GM23338 (cell line): ENCODE data around the gene ARL6IP1. TPM values are rescaled to one million over a fixed set of nuclear protein-coding genes. Genes with fewer than 3 reads are reported as not detected.

Experiments
- ATAC-seq: fragments of 200-7000 bp; cut with Tn5 transposase; 3 replicates; pipeline ENCODE4 v1.9.1; 2020
- DNase-seq: peaks from one replicate; pipeline ENCODE4 v3.0.0-alpha.2; 2015; ENCODE audit warnings: low spot score
- H2AFZ ChIP-seq: fragments of 200-600 bp; sonication (generic); 2 replicates; pipeline ENCODE4 v1.8.0; 2016; ENCODE audit warnings: antibody characterized with exemption, mild to moderate bottlenecking, moderate library complexity
- H3F3A ChIP-seq: fragments of 200-600 bp; sonication (generic); replicated peaks from 2 replicates; pipeline ENCODE4 v1.8.0; 2017; ENCODE audit warnings: antibody characterized with exemption, mixed run types, low read depth
- H3K27ac ChIP-seq: fragments of 200-600 bp; sonication (generic); 2 replicates; pipeline ENCODE4 v1.6.1; 2016; ENCODE audit warnings: low read depth
- H3K27me3 ChIP-seq: fragments of 200-600 bp; sonication (generic); 2 replicates; pipeline ENCODE4 v1.8.0; 2016; ENCODE audit warnings: mild to moderate bottlenecking, mixed run types, moderate library complexity; ENCODE audit not compliant: insufficient read depth
- H3K36me3 ChIP-seq: fragments of 200-600 bp; sonication (generic); 2 replicates; pipeline ENCODE4 v1.8.0; 2016; ENCODE audit warnings: mild to moderate bottlenecking; ENCODE audit not compliant: insufficient read depth
- H3K4me1 ChIP-seq: fragments of 200-600 bp; sonication (generic); 2 replicates; pipeline ENCODE4 v1.8.0; 2016; ENCODE audit warnings: mild to moderate bottlenecking, moderate library complexity; ENCODE audit not compliant: insufficient read depth
- H3K4me2 ChIP-seq: fragments of 200-600 bp; sonication (generic); 2 replicates; pipeline ENCODE4 v1.7.1; 2017; ENCODE audit warnings: mixed run types
- H3K4me3 ChIP-seq: fragments of 200-600 bp; sonication (generic); 2 replicates; pipeline ENCODE4 v1.6.1; 2016; ENCODE audit warnings: mixed run types
- H3K79me2 ChIP-seq: fragments of 200-600 bp; sonication (generic); replicated peaks from 2 replicates; pipeline ENCODE4 v1.8.0; 2017; ENCODE audit warnings: mild to moderate bottlenecking; ENCODE audit not compliant: insufficient read depth
- H3K9me2 ChIP-seq: fragments of 200-600 bp; sonication (generic); 2 replicates; pipeline ENCODE4 v1.8.0; 2017; ENCODE audit not compliant: insufficient read depth
- H4K20me1 ChIP-seq: fragments of 200-600 bp; sonication (generic); replicated peaks from 2 replicates; pipeline ENCODE4 v1.8.0; 2017; ENCODE audit warnings: mild to moderate bottlenecking; ENCODE audit not compliant: insufficient read depth
- H3K27ac Mint-ChIP-seq: 2 replicates; pipeline ENCODE4 v1.8.0; 2020; ENCODE audit warnings: inconsistent platforms, mild to moderate bottlenecking, moderate library complexity, mixed read lengths
- H3K27me3 Mint-ChIP-seq: 3 replicates; pipeline ENCODE4 v1.8.0; 2022; ENCODE audit warnings: low read depth, mild to moderate bottlenecking, moderate library complexity, mixed read lengths, inconsistent platforms; ENCODE audit not compliant: insufficient read depth, poor library complexity
- H3K36me3 Mint-ChIP-seq: 3 replicates; pipeline ENCODE4 v1.8.0; 2021; ENCODE audit warnings: low read depth, mild to moderate bottlenecking, inconsistent platforms, moderate library complexity, mixed read lengths
- H3K4me1 Mint-ChIP-seq: 3 replicates; pipeline ENCODE4 v1.8.0; 2020; ENCODE audit warnings: mild to moderate bottlenecking, inconsistent platforms, mixed read lengths
- H3K4me3 Mint-ChIP-seq: 3 replicates; pipeline ENCODE4 v1.8.0; 2021; ENCODE audit warnings: moderate library complexity, mild to moderate bottlenecking, inconsistent platforms, mixed read lengths
- H3K9me3 Mint-ChIP-seq: 3 replicates; pipeline ENCODE4 v1.8.0; 2020; ENCODE audit warnings: moderate library complexity, mild to moderate bottlenecking, inconsistent platforms, mixed read lengths
- CREB1 ChIP-seq: fragments of 250-450 bp; sonication (Bioruptor Pico); IDR thresholded peaks from 2 replicates; pipeline ENCODE4 v1.5.0; 2020; ENCODE audit warnings: low read depth, mild to moderate bottlenecking, moderate library complexity
- CTCF ChIP-seq, 2 experiments: fragments of 200-600 bp in 1 of 2; sonication (generic) in 1 of 2; conservative IDR thresholded peaks; 2 replicates each; pipeline versions ENCODE4 v1.5.1 to v1.6.1; 2016 to 2017; ENCODE audit warnings: antibody characterized with exemption in 2 of 2, low read depth in 2 of 2, mild to moderate bottlenecking in 2 of 2, moderate library complexity in 1 of 2
- ETS1 ChIP-seq: IDR thresholded peaks from 2 replicates; pipeline ENCODE4 v1.6.1; 2016; ENCODE audit warnings: antibody characterized with exemption
- JUNB ChIP-seq: IDR thresholded peaks from one replicate; pipeline ENCODE4 v1.6.1; 2016; ENCODE audit warnings: antibody characterized with exemption; ENCODE audit not compliant: unreplicated experiment
- NANOG ChIP-seq: IDR thresholded peaks from 2 replicates; pipeline ENCODE4 v1.6.1; 2016; ENCODE audit warnings: antibody characterized with exemption, borderline replicate concordance
- POLR2AphosphoS5 ChIP-seq: IDR thresholded peaks from 2 replicates; pipeline ENCODE4 v1.6.1; 2016; ENCODE audit warnings: antibody characterized with exemption, low read depth
- STAT1 ChIP-seq: IDR thresholded peaks from one replicate; pipeline ENCODE4 v1.6.1; 2016; ENCODE audit warnings: antibody characterized with exemption; ENCODE audit not compliant: unreplicated experiment
- ZNF331 ChIP-seq: fragments of 250-450 bp; sonication (Bioruptor Pico); IDR thresholded peaks from 2 replicates; pipeline ENCODE4 v1.5.0; 2020; ENCODE audit warnings: low read depth, mild to moderate bottlenecking, moderate library complexity
- ZNF462 ChIP-seq: fragments of 250-450 bp; sonication (Bioruptor Pico); IDR thresholded peaks from 2 replicates; pipeline ENCODE4 v1.5.0; 2020; ENCODE audit warnings: mild to moderate bottlenecking, moderate library complexity
- polyA plus RNA-seq: library from polyadenylated mRNA; unstranded; fragments of >200 nt; fragmentation: Nextera tagmentation; extraction: Ambion mirVana; gene quantifications from 2 replicates; pipeline ENCODE4 v1.2.1, GENCODE V29; 2016
- total RNA-seq: library from RNA; depleted of rRNA; stranded (reverse); fragments of >200 nt; shearing (Covaris generic); gene quantifications from 2 replicates; pipeline ENCODE4 v1.2.3, GENCODE V29; 2014

Gene ARL6IP1
- total and polyA plus RNA-seq, 2 experiments from 2014 or later, result 192 to 250 TPM

GRCh38 chr16:18833707-18834505 is 32.6 kb upstream of the ARL6IP1 start:
- DNase-seq, result no peak
- no peak for ATAC-seq
- Histone ChIP-seq H4K20me1 (peaks cover 9% of the 10 kb centered on the region), H3K4me3 (no peak overlapping the region), H3K27ac (no peak overlapping the region), H3F3A (0 out of 2 replicates have a peak, but pooled peaks cover 5% of the 10 kb centered on the region), H3K79me2 (no peaks in the 10 kb centered on the region; the same call in 1 of the 2 replicates), H3K9me2 (no peaks in the 10 kb centered on the region), H3K4me1 (no peaks in the 10 kb centered on the region), H3K4me2 (no peak overlapping the region), H3K36me3 (peaks cover 90% of the 10 kb centered on the region), H3K27me3 (no peaks in the 10 kb centered on the region), H2AFZ (no peak overlapping the region)
- H3K9me3 Mint-ChIP-seq, result no peaks in the 10 kb centered on the region
- H3K4me1 Mint-ChIP-seq, result no peaks in the 10 kb centered on the region
- peaks cover 86% of the 10 kb centered on the region for H3K36me3 Mint-ChIP-seq
- peaks cover under 1% of the 10 kb centered on the region for H3K27me3 Mint-ChIP-seq
- TF ChIP-seq STAT1 (no peak), NANOG (no peak), ZNF331 (CRISPR knock-in tag) (no peak), ZNF462 (CRISPR knock-in tag) (no peak), ETS1 (no peak), POLR2AphosphoS5 (no peak), CREB1 (CRISPR knock-in tag) (no peak), CTCF (conservative IDR thresholded peaks at IDR 0.05; ENCODE audit: low read depth in 2 of 2) (no peak), JUNB (no peak)
- H3K27ac Mint-ChIP-seq, result no peak overlapping the region
- H3K4me3 Mint-ChIP-seq, result no peak overlapping the region
